BLaER1 treated with 17β-estradiol and CSF1 and Interleukin-3, amounts not matched to agents 10 nM and 100 nM (cell line): ENCODE measurements around the gene FPR1.

Experiments used
- H3K27ac ChIP-seq, 11 experiments: shearing (Covaris generic); formaldehyde crosslinking; 2 replicates each; pipeline ENCODE4 v1.8.1; 2022
- H3K27me3 ChIP-seq, 11 experiments: shearing (Covaris generic); formaldehyde crosslinking; 2 replicates each; pipeline ENCODE4 v1.8.1; 2022
- H3K36me3 ChIP-seq, 11 experiments: shearing (Covaris generic); formaldehyde crosslinking; 2 replicates each; pipeline ENCODE4 v1.8.1; 2022
- H3K4me1 ChIP-seq, 10 experiments: shearing (Covaris generic); formaldehyde crosslinking; 2 replicates each; pipeline ENCODE4 v1.8.1; 2022
- H3K4me2 ChIP-seq, 11 experiments: shearing (Covaris generic); formaldehyde crosslinking; 2 replicates each; pipeline ENCODE4 v1.8.1; 2022
- H3K4me3 ChIP-seq, 10 experiments: shearing (Covaris generic); formaldehyde crosslinking; 2 replicates each; pipeline ENCODE4 v1.8.1; 2022
- H3K9ac ChIP-seq, 11 experiments: shearing (Covaris generic); formaldehyde crosslinking; 2 replicates each; pipeline ENCODE4 v1.8.1; 2022
- H3K9me3 ChIP-seq, 11 experiments: shearing (Covaris generic); formaldehyde crosslinking; replicated peaks in 1 of 11; 2 replicates each; pipeline ENCODE4 v1.8.1; 2022
- H4K20me1 ChIP-seq, 11 experiments: shearing (Covaris generic); formaldehyde crosslinking; 2 replicates each; pipeline ENCODE4 v1.8.1; 2022
- Cebpa-rat ChIP-seq, 11 experiments: shearing (Covaris generic); IDR thresholded peaks; 2 replicates each; pipeline ENCODE4 v1.8.1; 2022

Gene FPR1

GRCh38 chr19:51697169-51697776 lies 54.4 kb downstream of the FPR1 start:
- H3K4me1 ChIP-seq, result peaks cover under 1 to 48% (median 16%) of the 10 kb centered on the region in 10 experiments; a peak in 18 of 20 replicates
- no peaks in the 10 kb centered on the region for H3K9me3 ChIP-seq
- peaks cover 12 to 100% (median 74%) of the 10 kb centered on the region in 11 experiments; a peak in 20 of 22 replicates for H4K20me1 ChIP-seq
- no peak overlapping the region for H3K27ac ChIP-seq
- peaks cover 0 to 8% (median 0%) of the 10 kb centered on the region in 11 experiments; a peak in 6 of 22 replicates for H3K27me3 ChIP-seq
- no peak overlapping the region for H3K4me2 ChIP-seq
- no peak overlapping the region for H3K4me3 ChIP-seq
- no peak overlapping the region for H3K9ac ChIP-seq
- no peak for TF ChIP-seq Cebpa-rat (IDR thresholded peaks at IDR 0.05)
- peaks cover 78 to 100% (median 99%) of the 10 kb centered on the region in 11 experiments for H3K36me3 ChIP-seq

- Histone ChIP-seq H3K4me2 (no peak overlapping the region), H3K27me3 (peaks cover 0 to 1% (median 0%) of the 10 kb centered on the region in 11 experiments; a peak in 2 of 22 replicates), H3K9me3 (no peaks in the 10 kb centered on the region), H3K27ac (no peak overlapping the region), H3K9ac (no peak overlapping the region), H3K4me3 (no peak overlapping the region), H4K20me1 (peaks cover 13 to 100% (median 75%) of the 10 kb centered on the region in 11 experiments; a peak in 20 of 22 replicates), H3K4me1 (peaks cover 6 to 47% (median 16%) of the 10 kb centered on the region in 10 experiments; a peak in 19 of 20 replicates), H3K36me3 (peaks cover 74 to 98% (median 95%) of the 10 kb centered on the region in 11 experiments)
- no peak for TF ChIP-seq Cebpa-rat (IDR thresholded peaks at IDR 0.05)
Measured at GRCh38 chr19:51696606-51697005, 55.1 kb downstream of the FPR1 start.
